Measurements from ENCODE around the gene ALDOB. TPM values are rescaled to one million over a fixed set of nuclear protein-coding genes. Genes with fewer than 3 reads are reported as not detected.

Gene ALDOB
- not detected for total RNA-seq (2021; fragmentation: NEBNext Ultra II Directional; extraction: Animal tissue kit (Norgen Biotek cat#: 25700))
- long read RNA-seq, result 0 reads

- no peaks in the 10 kb centered on the region for H3K36me3 Mint-ChIP-seq (ENCODE audit: low read depth)
- DNase-seq, result no peak
- no peak for TF ChIP-seq CTCF (IDR thresholded peaks at IDR 0.05)
- H3K9me3 Mint-ChIP-seq, result no peaks in the 10 kb centered on the region
- H3K27me3 Mint-ChIP-seq (ENCODE audit: insufficient read depth), result peaks cover 10% of the 10 kb centered on the region
- no peak within 1 kb of the TSS for H3K27ac Mint-ChIP-seq
- H3K4me3 Mint-ChIP-seq, result no peak within 1 kb of the TSS
- no peaks in the 10 kb centered on the region for H3K4me1 Mint-ChIP-seq (ENCODE audit: low read depth)
Measured at GRCh38 chr9:101435601-101436079, at the start of gene ALDOB. Gene ALDOB (minus strand): TSS chr9:101435774. CDS start chr9:101430887, 4,887 bp downstream.

GRCh38 chr9:101484046-101484445, 48.5 kb upstream of the ALDOB start:
- no peaks in the 10 kb centered on the region for H3K36me3 Mint-ChIP-seq (ENCODE audit: low read depth)
- TF ChIP-seq CTCF (IDR thresholded peaks at IDR 0.05), result no peak
- no peak overlapping the region for H3K27ac Mint-ChIP-seq
- no peaks in the 10 kb centered on the region for H3K9me3 Mint-ChIP-seq
- H3K4me1 Mint-ChIP-seq (ENCODE audit: low read depth), result peaks cover 74% of the 10 kb centered on the region
- DNase-seq, result no peak
- H3K27me3 Mint-ChIP-seq (ENCODE audit: insufficient read depth), result peaks cover 1% of the 10 kb centered on the region
- no peak overlapping the region for H3K4me3 Mint-ChIP-seq

GRCh38 chr9:101481261-101481660, 45.7 kb upstream of the ALDOB start:
- peaks cover 87% of the 10 kb centered on the region for H3K4me1 Mint-ChIP-seq (ENCODE audit: low read depth)
- no peaks in the 10 kb centered on the region for H3K9me3 Mint-ChIP-seq
- peaks cover 6% of the 10 kb centered on the region; the same call in 1 of the 2 replicates for H3K36me3 Mint-ChIP-seq (ENCODE audit: low read depth)
- no peak for TF ChIP-seq CTCF (IDR thresholded peaks at IDR 0.05)
- H3K27ac Mint-ChIP-seq, result peak overlapping the region; percentile 47; the same call in 1 of the 2 replicates
- no peak for DNase-seq
- no peaks in the 10 kb centered on the region; the same call in 1 of the 2 replicates for H3K27me3 Mint-ChIP-seq (ENCODE audit: insufficient read depth)
- no peak overlapping the region for H3K4me3 Mint-ChIP-seq

- no peak overlapping the region for H3K4me3 Mint-ChIP-seq
- peaks cover 7% of the 10 kb centered on the region; the same call in 1 of the 2 replicates for H3K36me3 Mint-ChIP-seq (ENCODE audit: low read depth)
- DNase-seq, result no peak
- H3K9me3 Mint-ChIP-seq, result no peaks in the 10 kb centered on the region
- H3K27ac Mint-ChIP-seq, result no peak overlapping the region
- peaks cover 81% of the 10 kb centered on the region for H3K4me1 Mint-ChIP-seq (ENCODE audit: low read depth)
- H3K27me3 Mint-ChIP-seq (ENCODE audit: insufficient read depth), result no peaks in the 10 kb centered on the region; the same call in 1 of the 2 replicates
- TF ChIP-seq CTCF (IDR thresholded peaks at IDR 0.05), result no peak
Measured at GRCh38 chr9:101480386-101480785, 44.8 kb upstream of the ALDOB start.

GRCh38 chr9:101479338-101480030, 43.9 kb upstream of the ALDOB start:
- no peak overlapping the region for H3K4me3 Mint-ChIP-seq
- DNase-seq, result no peak
- peaks cover 72% of the 10 kb centered on the region for H3K4me1 Mint-ChIP-seq (ENCODE audit: low read depth)
- no peaks in the 10 kb centered on the region for H3K9me3 Mint-ChIP-seq
- no peak for TF ChIP-seq CTCF (IDR thresholded peaks at IDR 0.05)
- H3K27me3 Mint-ChIP-seq (ENCODE audit: insufficient read depth), result no peaks in the 10 kb centered on the region; the same call in 1 of the 2 replicates
- no peak overlapping the region for H3K27ac Mint-ChIP-seq
- H3K36me3 Mint-ChIP-seq (ENCODE audit: low read depth), result peaks cover 13% of the 10 kb centered on the region

All from HFFc6 (cell line).